ENCODE measurements around the gene RPL13. TPM values are rescaled to one million over a fixed set of nuclear protein-coding genes. Genes with fewer than 3 reads are reported as not detected.

RPL13 gene
- total RNA-seq, 6 experiments from 2014 or later: 684 to 2,810 (median 731) TPM

- 53% methylated on average over 10 of the region's 17 CpGs for WGBS (ENCODE audit: insufficient coverage, low coverage, low lambda C conversion rate, missing lambda C conversion rate)
- H3K4me3 ChIP-seq: no peak overlapping the region
- peak; percentile 20 to 56 (median 40) for ATAC-seq
- no peak overlapping the region for H3K27ac ChIP-seq
- DNase-seq: no peak
- H3K36me3 ChIP-seq: peaks cover 0 to 30% (median 6%) of the 10 kb centered on the region in 4 donors
- no peaks in the 10 kb centered on the region for H3K9me3 ChIP-seq
- no peaks in the 10 kb centered on the region for H3K27me3 ChIP-seq
- no peak for TF ChIP-seq POLR2A (IDR thresholded peaks at IDR 0.05)
- no peak for TF ChIP-seq CTCF (IDR thresholded peaks at IDR 0.05)
- intact Hi-C loops (cut with DNase I): no loop called here
- H3K4me1 ChIP-seq: peaks cover 0 to 22% (median 7%) of the 10 kb centered on the region in 4 donors
Observed at GRCh38 chr16:89545044-89545830, 15.2 kb upstream of the RPL13 start.

GRCh38 chr16:89545831-89546574, 14.5 kb upstream of the RPL13 start:
- H3K27ac ChIP-seq: no peak overlapping the region
- H3K36me3 ChIP-seq: peaks cover 0 to 30% (median 6%) of the 10 kb centered on the region in 4 donors
- H3K27me3 ChIP-seq: no peaks in the 10 kb centered on the region
- peak; percentile 89 to 94 (median 92) for ATAC-seq
- WGBS (ENCODE audit: insufficient coverage, low coverage, low lambda C conversion rate, missing lambda C conversion rate): 60% methylated on average over 20 of the region's 26 CpGs
- H3K4me3 ChIP-seq: no peak overlapping the region
- peaks cover 0 to 22% (median 7%) of the 10 kb centered on the region in 4 donors for H3K4me1 ChIP-seq
- H3K9me3 ChIP-seq: no peaks in the 10 kb centered on the region
- peak; percentile 67 to 84 (median 83) for DNase-seq
- intact Hi-C loops (cut with DNase I): no loop called here
- no peak for TF ChIP-seq POLR2A (IDR thresholded peaks at IDR 0.05)
- TF ChIP-seq CTCF (IDR thresholded peaks at IDR 0.05): no peak

DNA sequence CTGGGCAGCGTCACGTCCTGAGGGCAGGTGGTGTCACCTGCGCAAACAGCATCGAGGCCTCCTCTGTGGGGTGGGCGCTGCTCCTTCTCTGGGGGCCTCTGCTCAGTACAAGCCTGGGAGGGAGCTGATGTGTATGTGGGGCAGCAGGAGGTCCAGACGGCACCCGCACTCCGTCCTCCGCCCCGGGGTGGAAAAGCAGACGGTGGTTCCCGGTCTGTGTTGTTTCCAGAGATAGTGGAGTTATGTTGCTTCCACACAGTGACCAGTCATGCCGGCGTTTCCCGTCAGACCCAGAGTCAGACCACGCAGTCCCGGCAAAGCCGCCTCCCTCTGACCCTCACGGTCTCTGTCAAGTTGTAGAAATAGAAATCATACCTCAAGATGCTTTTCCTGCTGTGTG, 13.7 kb upstream of the RPL13 start:
- peaks cover 0 to 22% (median 7%) of the 10 kb centered on the region in 4 donors for H3K4me1 ChIP-seq
- intact Hi-C loops (cut with DNase I): no loop called here
- H3K9me3 ChIP-seq: no peaks in the 10 kb centered on the region
- no peak overlapping the region for H3K27ac ChIP-seq
- no peak for TF ChIP-seq POLR2A (IDR thresholded peaks at IDR 0.05)
- no peak for TF ChIP-seq CTCF (IDR thresholded peaks at IDR 0.05)
- no peak overlapping the region for H3K4me3 ChIP-seq
- no peaks in the 10 kb centered on the region for H3K27me3 ChIP-seq
- peaks cover 0 to 32% (median 6%) of the 10 kb centered on the region in 4 donors for H3K36me3 ChIP-seq
- ATAC-seq (no peak), DNase-seq (no peak)
- 50% methylated on average over 1 of the region's 19 CpGs for WGBS (ENCODE audit: insufficient coverage, low coverage, low lambda C conversion rate, missing lambda C conversion rate)

- peak in 1 of 3 donors; percentile 14 for DNase-seq
- Histone ChIP-seq H3K9me3 (no peaks in the 10 kb centered on the region), H3K4me1 (peaks cover 0 to 22% (median 7%) of the 10 kb centered on the region in 4 donors), H3K4me3 (no peak overlapping the region), H3K36me3 (peaks cover 0 to 35% (median 6%) of the 10 kb centered on the region in 4 donors), H3K27ac (no peak overlapping the region), H3K27me3 (no peaks in the 10 kb centered on the region)
- TF ChIP-seq POLR2A (IDR thresholded peaks at IDR 0.05) (no peak), CTCF (IDR thresholded peaks at IDR 0.05) (no peak)
- WGBS (ENCODE audit: insufficient coverage, low coverage, low lambda C conversion rate, missing lambda C conversion rate): 96% methylated on average over 11 of the region's 17 CpGs
- ATAC-seq: no peak
- intact Hi-C loops (cut with DNase I): no loop called here
Observed at GRCh38 chr16:89547291-89547690, 13.2 kb upstream of the RPL13 start.

Measured in right lobe of liver (tissue), 6 donors.